ENCODE data around the gene MYOCD.

Gene MYOCD

GRCh38 chr17:12642034-12642433 is 23.7 kb upstream of the MYOCD start:
- no peak overlapping the region for H3K4me3 ChIP-seq (ENCODE audit: low read depth, low read length)
- no peak for TF ChIP-seq CTCF (IDR thresholded peaks at IDR 0.05; ENCODE audit: borderline replicate concordance, insufficient read depth, low read depth, low read length)

- H3K4me3 ChIP-seq (ENCODE audit: low read depth, low read length): no peak overlapping the region
- TF ChIP-seq CTCF (IDR thresholded peaks at IDR 0.05; ENCODE audit: borderline replicate concordance, insufficient read depth, low read depth, low read length): no peak
These were observed 21.9 kb upstream of the MYOCD start for GRCh38 chr17:12643822-12644221.

- H3K4me3 ChIP-seq (ENCODE audit: low read depth, low read length): no peak overlapping the region
- no peak for TF ChIP-seq CTCF (IDR thresholded peaks at IDR 0.05; ENCODE audit: borderline replicate concordance, insufficient read depth, low read depth, low read length)
These were observed 21.1 kb upstream of the MYOCD start for GRCh38 chr17:12644623-12645022.

GRCh38 chr17:12646761-12647422 is 18.8 kb upstream of the MYOCD start:
- H3K4me3 ChIP-seq (ENCODE audit: low read depth, low read length): no peak overlapping the region
- TF ChIP-seq CTCF (IDR thresholded peaks at IDR 0.05; ENCODE audit: borderline replicate concordance, insufficient read depth, low read depth, low read length): no peak

GRCh38 chr17:12648498-12648897 is 17.2 kb upstream of the MYOCD start:
- TF ChIP-seq CTCF (IDR thresholded peaks at IDR 0.05; ENCODE audit: borderline replicate concordance, insufficient read depth, low read depth, low read length): no peak
- H3K4me3 ChIP-seq (ENCODE audit: low read depth, low read length): no peak overlapping the region

- H3K4me3 ChIP-seq (ENCODE audit: low read depth, low read length): no peak overlapping the region
- no peak for TF ChIP-seq CTCF (IDR thresholded peaks at IDR 0.05; ENCODE audit: borderline replicate concordance, insufficient read depth, low read depth, low read length)
These were observed 9.8 kb upstream of the MYOCD start for GRCh38 chr17:12655936-12656335.

GRCh38 chr17:12656354-12656753 is 9.3 kb upstream of the MYOCD start:
- no peak for TF ChIP-seq CTCF (IDR thresholded peaks at IDR 0.05; ENCODE audit: borderline replicate concordance, insufficient read depth, low read depth, low read length)

More at GRCh38 chr17:12656354-12656753, 9.3 kb upstream of the MYOCD start:
- no peak overlapping the region for H3K4me3 ChIP-seq (ENCODE audit: low read depth, low read length)
